Skin epidermis (tissue), 12 donors: ENCODE data around the gene FABP1.

Experiments
- H3K27ac ChIP-seq, 21 experiments: fragments of 200-600 bp; sonication (generic) in 11 of 21; one replicate each; pipeline ENCODE4 v1.5.0; 2020; ENCODE audit warnings: mild to moderate bottlenecking in 3 of 21, inconsistent platforms in 2 of 21, moderate library complexity in 2 of 21
- H3K4me3 ChIP-seq, 7 experiments: fragments of 200-600 bp; sonication (generic) in 2 of 7; one replicate each; pipeline ENCODE4 v1.5.0; 2020; ENCODE audit warnings: inconsistent platforms in 2 of 7, mild to moderate bottlenecking in 2 of 7, moderate library complexity in 1 of 7

FABP1 gene

GRCh38 chr2:88116669-88117432 is 11.0 kb downstream of the FABP1 start:
- no peak overlapping the region for H3K27ac ChIP-seq
- no peak overlapping the region for H3K4me3 ChIP-seq

GRCh38 chr2:88115825-88116518 is 11.9 kb downstream of the FABP1 start:
- Histone ChIP-seq H3K4me3 (no peak overlapping the region), H3K27ac (no peak overlapping the region)

- no peak overlapping the region for H3K27ac ChIP-seq
- H3K4me3 ChIP-seq: no peak overlapping the region
Observed at GRCh38 chr2:88114889-88115288, 13.0 kb downstream of the FABP1 start.

- Histone ChIP-seq H3K4me3 (no peak overlapping the region), H3K27ac (no peak overlapping the region)
Observed at GRCh38 chr2:88113069-88113468, 14.8 kb downstream of the FABP1 start.

- Histone ChIP-seq H3K4me3 (no peak overlapping the region), H3K27ac (no peak overlapping the region)
Observed at GRCh38 chr2:88110830-88111229, 17.0 kb downstream of the FABP1 start.

GRCh38 chr2:88108796-88109195 is 19.1 kb downstream of the FABP1 start:
- H3K4me3 ChIP-seq: no peak overlapping the region
- no peak overlapping the region for H3K27ac ChIP-seq

DNA sequence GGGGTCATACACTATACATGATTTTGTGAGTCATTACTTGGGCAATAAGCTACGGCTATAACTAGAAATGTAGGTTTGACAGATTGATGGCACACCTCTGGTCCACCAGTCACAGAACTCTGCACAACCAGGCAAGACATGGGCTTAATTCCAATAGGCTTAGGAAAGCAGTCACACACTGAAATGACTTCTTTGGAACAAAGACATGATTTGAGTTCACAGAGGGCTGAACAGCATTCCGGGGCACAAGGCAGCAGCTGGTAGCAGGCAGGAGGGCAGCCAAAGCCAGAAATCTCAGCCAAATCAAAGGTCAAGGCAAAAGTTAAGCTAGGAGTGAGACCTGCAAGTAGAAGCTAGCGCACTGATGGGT is 27.4 kb downstream of the FABP1 start:
- no peak overlapping the region for H3K27ac ChIP-seq
- H3K4me3 ChIP-seq: no peak overlapping the region

GRCh38 chr2:88099798-88100488 is 27.9 kb downstream of the FABP1 start:
- H3K27ac ChIP-seq: no peak overlapping the region
- H3K4me3 ChIP-seq: no peak overlapping the region

- Histone ChIP-seq H3K4me3 (no peak overlapping the region), H3K27ac (no peak overlapping the region)
Observed at GRCh38 chr2:88098558-88098900, 29.3 kb downstream of the FABP1 start.

DNA sequence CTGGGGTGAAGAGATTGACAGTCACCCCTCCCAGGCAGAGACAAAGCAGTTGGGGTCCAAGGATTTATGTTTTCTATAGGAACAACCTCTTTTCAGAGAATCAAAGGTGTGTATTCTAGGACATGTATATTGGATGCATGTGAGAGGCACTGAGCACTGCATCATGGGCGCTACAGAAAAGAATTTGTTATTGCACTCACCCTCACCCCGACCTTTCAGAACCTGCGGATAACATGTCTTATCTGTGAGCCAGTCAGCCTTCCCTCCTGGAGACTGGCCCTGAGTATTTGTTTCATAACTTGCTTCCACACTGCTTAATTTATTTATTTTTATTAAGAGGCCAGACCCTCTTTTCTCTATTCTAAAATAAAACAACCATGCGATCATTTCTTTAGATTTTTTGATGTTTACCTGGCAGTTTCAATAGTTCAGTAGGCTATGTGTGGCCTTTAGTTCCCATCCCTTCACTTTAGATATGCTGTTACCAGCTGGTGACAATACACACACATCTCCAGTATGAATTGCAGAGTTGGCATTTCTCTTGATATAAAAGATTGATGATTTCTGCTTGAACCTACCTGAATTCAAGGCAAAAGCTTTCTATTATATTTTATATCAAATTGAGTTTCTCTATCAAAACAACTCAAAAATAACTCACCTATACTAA is 29.8 kb downstream of the FABP1 start:
- Histone ChIP-seq H3K27ac (no peak overlapping the region), H3K4me3 (no peak overlapping the region)

DNA sequence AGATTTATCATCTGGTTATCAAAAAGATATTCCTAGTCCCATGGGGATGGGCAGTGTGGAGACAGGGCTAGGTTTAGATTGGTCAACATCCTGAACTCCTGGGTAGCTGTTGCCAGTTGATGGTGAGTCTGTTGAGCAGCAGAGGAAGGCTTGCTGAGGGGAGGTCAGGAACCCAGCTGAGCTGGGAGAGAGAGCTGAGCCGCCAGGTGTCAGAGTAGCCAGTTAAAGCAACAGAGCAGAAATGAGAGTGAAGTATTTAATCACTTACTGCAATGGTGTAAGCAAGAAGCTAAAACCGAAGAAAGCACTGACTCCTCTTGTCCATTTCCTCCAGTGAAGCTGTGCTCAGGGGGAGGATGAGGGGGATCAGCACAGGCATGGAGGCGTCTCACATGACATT is 30.7 kb downstream of the FABP1 start:
- H3K4me3 ChIP-seq: no peak overlapping the region
- H3K27ac ChIP-seq: no peak overlapping the region

DNA sequence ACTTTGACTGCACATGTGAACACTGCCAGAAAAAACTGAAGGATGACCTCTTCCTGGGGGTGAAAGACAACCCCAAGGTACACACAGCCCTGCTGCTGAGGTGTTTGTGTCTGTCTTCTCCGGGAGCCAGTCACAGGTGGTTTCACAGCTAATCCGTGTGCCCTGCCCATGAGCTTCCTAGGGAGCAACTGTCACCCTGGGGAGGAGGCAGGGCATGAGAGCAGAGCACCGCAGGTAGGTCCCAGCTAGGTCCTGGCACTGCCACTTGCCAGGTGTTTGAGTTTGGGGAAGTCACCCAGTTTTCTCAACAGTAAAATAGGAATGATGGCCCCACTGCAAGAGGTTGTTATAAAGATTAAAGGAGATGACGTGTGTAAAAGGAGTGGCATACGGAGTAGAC is 31.2 kb downstream of the FABP1 start:
- no peak overlapping the region for H3K27ac ChIP-seq
- no peak overlapping the region for H3K4me3 ChIP-seq

DNA sequence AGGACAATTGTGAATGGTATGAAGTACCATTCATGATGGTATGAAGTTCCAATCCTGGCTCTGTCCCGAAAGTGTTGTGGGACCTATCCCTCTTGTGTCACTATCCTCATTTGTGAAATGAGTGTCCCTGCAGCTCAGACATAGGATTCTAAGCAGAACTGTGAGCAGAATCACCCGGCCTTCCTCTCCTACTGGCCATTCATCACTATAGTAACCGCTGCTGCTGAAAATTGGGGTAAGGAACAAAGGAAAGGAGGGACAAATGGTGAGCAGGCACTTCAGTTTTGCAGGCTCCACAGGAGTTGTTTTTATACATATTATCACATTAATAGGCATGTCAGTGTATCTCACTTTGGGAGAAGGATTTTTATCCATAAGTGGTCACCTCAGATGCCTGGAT is 32.8 kb downstream of the FABP1 start:
- no peak overlapping the region for H3K4me3 ChIP-seq
- no peak overlapping the region for H3K27ac ChIP-seq

DNA sequence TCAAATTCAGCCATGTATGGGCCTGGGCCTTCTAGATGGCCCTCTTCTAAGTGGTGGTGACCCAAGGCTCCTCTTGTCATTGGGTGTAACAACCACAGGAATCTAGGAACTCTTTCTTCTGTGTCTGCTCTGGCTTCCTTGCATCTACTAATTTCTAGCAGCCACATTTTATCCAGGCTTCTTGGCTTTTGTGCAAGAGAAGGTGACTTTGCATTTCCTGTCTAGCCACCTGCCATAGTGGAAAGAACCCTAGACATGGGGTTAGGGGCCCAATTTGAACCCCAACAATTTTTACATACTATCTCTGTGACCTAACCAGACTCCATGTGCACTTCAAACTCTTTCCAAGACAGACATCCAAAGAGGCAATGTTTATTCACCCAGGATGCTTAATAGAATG is 35.1 kb downstream of the FABP1 start:
- no peak overlapping the region for H3K4me3 ChIP-seq
- no peak overlapping the region for H3K27ac ChIP-seq

DNA sequence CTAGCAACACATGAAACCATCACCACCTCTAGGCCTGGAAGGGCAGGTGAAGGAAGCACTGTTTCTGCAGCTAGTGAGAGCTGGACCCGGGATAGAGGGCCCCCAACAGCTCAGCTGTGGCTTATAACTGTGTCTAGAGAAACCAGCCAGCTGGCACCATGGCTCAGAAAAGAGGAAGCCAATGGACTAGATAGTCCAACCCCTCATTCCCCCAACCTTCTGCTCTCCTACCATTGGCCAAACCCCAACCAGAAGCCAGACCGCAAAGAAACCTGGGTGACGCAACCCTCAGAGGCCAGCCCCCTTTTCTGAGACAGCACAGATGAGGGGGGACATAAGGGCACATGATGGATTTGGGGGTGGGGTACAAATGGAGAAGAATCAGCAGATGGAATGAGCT is 35.9 kb downstream of the FABP1 start:
- Histone ChIP-seq H3K27ac (no peak overlapping the region), H3K4me3 (no peak overlapping the region)

GRCh38 chr2:88090446-88091283 is 37.2 kb downstream of the FABP1 start:
- Histone ChIP-seq H3K27ac (no peak overlapping the region), H3K4me3 (no peak overlapping the region)

GRCh38 chr2:88088999-88089398 is 38.9 kb downstream of the FABP1 start:
- no peak overlapping the region for H3K4me3 ChIP-seq
- H3K27ac ChIP-seq: no peak overlapping the region

DNA sequence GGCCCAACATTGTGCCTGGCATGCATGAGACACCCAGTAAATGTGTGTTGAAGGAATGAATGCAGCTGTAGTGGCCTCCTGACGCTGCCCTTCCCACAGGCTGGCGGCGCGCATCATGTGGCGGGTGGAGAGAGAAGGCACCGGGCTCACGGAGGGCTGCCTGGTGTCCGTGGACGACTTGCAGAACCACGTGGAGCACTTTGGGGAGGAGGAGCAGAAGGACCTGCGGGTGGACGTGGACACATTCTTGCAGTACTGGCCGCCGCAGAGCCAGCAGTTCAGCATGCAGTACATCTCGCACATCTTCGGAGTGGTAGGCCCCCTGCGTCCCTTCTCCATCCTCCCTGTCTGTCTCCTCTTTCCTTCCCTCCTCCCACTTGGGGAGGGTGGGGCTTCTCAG is 40.1 kb downstream of the FABP1 start:
- H3K27ac ChIP-seq: no peak overlapping the region
- H3K4me3 ChIP-seq: no peak overlapping the region

DNA sequence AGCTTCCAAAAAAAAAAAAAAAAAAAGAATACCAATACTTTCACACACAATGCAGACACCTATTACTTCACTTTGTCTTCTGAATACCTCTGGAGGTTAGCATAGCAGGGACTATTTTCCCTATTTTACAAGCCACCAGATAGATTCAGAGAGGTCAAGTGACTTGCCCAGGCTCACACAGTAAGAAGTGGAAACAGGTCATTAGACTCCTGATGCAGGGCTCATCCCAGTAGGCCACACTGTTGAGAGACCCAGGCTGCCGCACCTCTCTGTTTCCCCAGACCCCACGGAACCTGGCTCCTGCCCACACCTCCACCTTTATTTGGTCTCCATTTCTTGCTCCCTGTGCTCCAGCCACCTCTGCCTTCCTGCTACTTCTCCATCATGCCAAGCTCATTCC is 40.8 kb downstream of the FABP1 start:
- H3K4me3 ChIP-seq: no peak overlapping the region
- no peak overlapping the region for H3K27ac ChIP-seq

- H3K27ac ChIP-seq: no peak overlapping the region
- no peak overlapping the region for H3K4me3 ChIP-seq
Observed at GRCh38 chr2:88086401-88086800, 41.5 kb downstream of the FABP1 start.
